ENCODE measurements around the gene SSU72. TPM values are rescaled to one million over a fixed set of nuclear protein-coding genes. Genes with fewer than 3 reads are reported as not detected.

SSU72 gene
- total RNA-seq, 4 donors from 2014 or later, result 78.7 to 134 (median 112) TPM

- no peak overlapping the region for H3K27ac ChIP-seq (replicated peaks in 1 of 4)
- H3K36me3 ChIP-seq, result no peaks in the 10 kb centered on the region
- no peak for TF ChIP-seq EP300 (IDR thresholded peaks at IDR 0.05)
- no peak for TF ChIP-seq CTCF (IDR thresholded peaks at IDR 0.05)
- TF ChIP-seq POLR2A (IDR thresholded peaks at IDR 0.05; ENCODE audit: low read depth), result no peak
- TF ChIP-seq POLR2AphosphoS5 (IDR thresholded peaks at IDR 0.05), result no peak
- no peaks in the 10 kb centered on the region for H3K9me3 ChIP-seq
- H3K4me1 ChIP-seq, result peaks cover 19 to 38% (median 25%) of the 10 kb centered on the region in 4 donors
- H3K4me3 ChIP-seq, result peak overlapping the region in 3 of 4 donors; percentile 44 to 58 (median 48)
- DNase-seq (ENCODE audit: extremely low spot score), result no peak
- peaks cover 0 to 91% (median 25%) of the 10 kb centered on the region in 4 donors for H3K27me3 ChIP-seq
- 36% methylated on average over 3 of the region's 22 CpGs for WGBS
- intact Hi-C loops (cut with DNase I), result no loop called here
Measured at GRCh38 chr1:1600861-1601563, 26.3 kb upstream of the SSU72 start.

GRCh38 chr1:1599935-1600860, 25.5 kb upstream of the SSU72 start, which contains the start of gene FNDC10:
Gene FNDC10 (minus strand): TSS chr1:1600135. CDS start chr1:1600015, 120 bp downstream.
- Histone ChIP-seq H3K4me1 (peaks cover 19 to 38% (median 25%) of the 10 kb centered on the region in 4 donors), H3K27ac (replicated peaks in 1 of 4) (no peak within 1 kb of the TSS), H3K27me3 (peaks cover 0 to 88% (median 25%) of the 10 kb centered on the region in 4 donors), H3K4me3 (peak within 1 kb of the TSS; percentile 44 to 58 (median 48)), H3K9me3 (no peaks in the 10 kb centered on the region), H3K36me3 (no peaks in the 10 kb centered on the region)
- intact Hi-C loops (cut with DNase I), result no loop called here
- 30% methylated on average over 2 of the region's 125 CpGs for WGBS
- no peak for DNase-seq (ENCODE audit: extremely low spot score)
- TF ChIP-seq POLR2A (IDR thresholded peaks at IDR 0.05; ENCODE audit: low read depth) (no peak), POLR2AphosphoS5 (IDR thresholded peaks at IDR 0.05) (no peak), EP300 (IDR thresholded peaks at IDR 0.05) (no peak), CTCF (IDR thresholded peaks at IDR 0.05) (no peak)

- no peaks in the 10 kb centered on the region for H3K9me3 ChIP-seq
- H3K27me3 ChIP-seq, result peaks cover 0 to 79% (median 25%) of the 10 kb centered on the region in 4 donors
- H3K4me1 ChIP-seq, result peaks cover 19 to 38% (median 25%) of the 10 kb centered on the region in 4 donors
- H3K4me3 ChIP-seq, result peak overlapping the region; percentile 27 to 58 (median 40)
- no peak for TF ChIP-seq EP300 (IDR thresholded peaks at IDR 0.05)
- no peak for TF ChIP-seq POLR2A (IDR thresholded peaks at IDR 0.05; ENCODE audit: low read depth)
- no peak for TF ChIP-seq CTCF (IDR thresholded peaks at IDR 0.05)
- TF ChIP-seq POLR2AphosphoS5 (IDR thresholded peaks at IDR 0.05), result no peak
- intact Hi-C loops (cut with DNase I), result no loop called here
- 60% methylated on average over 1 of the region's 111 CpGs for WGBS
- H3K27ac ChIP-seq (replicated peaks in 1 of 4), result no peak overlapping the region
- no peaks in the 10 kb centered on the region for H3K36me3 ChIP-seq
- DNase-seq (ENCODE audit: extremely low spot score), result no peak
Measured at GRCh38 chr1:1599030-1599934, 24.6 kb upstream of the SSU72 start.

GRCh38 chr1:1598720-1599029, 24.0 kb upstream of the SSU72 start:
- TF ChIP-seq POLR2A (IDR thresholded peaks at IDR 0.05; ENCODE audit: low read depth) (no peak), EP300 (IDR thresholded peaks at IDR 0.05) (no peak), CTCF (IDR thresholded peaks at IDR 0.05) (no peak), POLR2AphosphoS5 (IDR thresholded peaks at IDR 0.05) (no peak)
- WGBS, result 82% methylated on average over 10 of the region's 13 CpGs
- H3K4me3 ChIP-seq, result no peak overlapping the region
- no peak overlapping the region for H3K27ac ChIP-seq (replicated peaks in 1 of 4)
- intact Hi-C loops (cut with DNase I), result no loop called here
- H3K27me3 ChIP-seq, result peaks cover 0 to 73% (median 25%) of the 10 kb centered on the region in 4 donors
- H3K9me3 ChIP-seq, result no peaks in the 10 kb centered on the region
- no peak for DNase-seq (ENCODE audit: extremely low spot score)
- peaks cover 19 to 38% (median 25%) of the 10 kb centered on the region in 4 donors for H3K4me1 ChIP-seq
- H3K36me3 ChIP-seq, result no peaks in the 10 kb centered on the region

Measured in esophagus muscularis mucosa (tissue), 4 donors.